ENCODE data around the gene CPXM2.

GRCh38 chr10:123882681-123883445, 8.7 kb downstream of the CPXM2 start:
- TF ChIP-seq TARDBP (IDR thresholded peaks at IDR 0.05) (no peak), SUZ12 (IDR thresholded peaks at IDR 0.05) (no peak), ELF4 (IDR thresholded peaks at IDR 0.05) (no peak)
